Nasal cavity respiratory epithelium epithelial cell of viscerocranial mucosa (primary cell): ENCODE data around the gene PIK3R1. TPM values are rescaled to one million over a fixed set of nuclear protein-coding genes. Genes with fewer than 3 reads are reported as not detected.

Source experiments
- total RNA-seq: library from RNA; depleted of rRNA; stranded (reverse); fragments of >200 nt; gene quantifications from 2 replicates; pipeline ENCODE4 v1.2.3, GENCODE V29; 2014

The PIK3R1 gene
- total RNA-seq: 9.2 and 73.0 TPM in 2 replicates

DNA sequence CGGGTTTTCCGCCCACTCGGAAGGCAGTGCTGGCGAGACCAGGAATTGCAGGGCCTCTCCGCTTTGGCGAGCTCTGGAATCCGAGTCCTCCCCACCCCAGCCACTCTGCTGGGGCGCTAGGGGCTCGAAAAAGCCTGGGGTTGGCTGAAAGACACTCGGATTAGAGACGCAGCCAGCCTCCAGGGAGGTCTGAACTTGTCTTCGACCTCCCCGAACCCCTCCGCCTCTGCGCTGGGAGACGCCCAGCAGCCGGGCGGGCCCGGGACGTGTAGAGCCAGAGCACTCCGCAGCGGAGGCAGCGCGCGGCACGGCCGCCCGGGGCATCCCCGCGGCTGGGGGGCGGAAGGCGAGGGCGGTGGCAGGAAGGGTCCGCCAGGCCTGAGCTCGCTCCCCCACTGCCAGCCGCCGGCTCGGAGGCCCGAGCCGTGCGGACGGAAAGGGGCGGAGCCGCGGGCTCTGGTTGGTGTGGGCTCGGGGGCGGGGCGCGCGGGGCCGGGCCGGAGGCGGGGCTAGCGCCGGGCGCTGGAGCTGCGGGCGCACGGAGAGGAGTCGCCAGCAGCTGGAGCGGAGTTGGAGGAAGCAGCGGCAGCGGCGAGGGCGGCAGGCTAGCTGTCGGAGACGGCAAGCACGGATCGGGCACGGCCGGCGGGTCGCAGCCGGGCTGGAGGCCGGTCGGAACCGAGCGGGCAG is at the start of gene PIK3R1:
Gene PIK3R1, plus strand, starts transcription at position 549 of the 690 bp plus-strand sequence. CDS start 10,920 bp downstream, outside the sequence.

